Brain microvascular endothelial cell (primary cell): ENCODE measurements around the gene TMIGD2.
A peak's percentile ranks its signal among the peaks of the same experiment; 100 is the strongest.
"Not testable (repeated sequence)": the region's sequence is repeated elsewhere in the genome, so short reads cannot be mapped to it uniquely, and the experiment has no call there.

ENCODE experiments used
- DNase-seq: peaks from one replicate; pipeline ENCODE4 v3.0.0-alpha.2; 2020
- H3K27ac ChIP-seq: fragments of 250-450 bp; sonication (Bioruptor Pico); 2 replicates; pipeline ENCODE4 v1.5.1; 2020; ENCODE audit warnings: mild to moderate bottlenecking, moderate library complexity
- H3K27me3 ChIP-seq: fragments of 250-450 bp; sonication (Bioruptor Pico); replicated peaks from 2 replicates; pipeline ENCODE4 v1.5.1; 2020; ENCODE audit warnings: mild to moderate bottlenecking
- H3K36me3 ChIP-seq: fragments of 250-450 bp; sonication (Bioruptor Pico); replicated peaks from 2 replicates; pipeline ENCODE4 v1.5.1; 2020; ENCODE audit warnings: mild to moderate bottlenecking
- H3K4me3 ChIP-seq: 2 replicates; pipeline ENCODE4 v1.5.1; 2011; ENCODE audit warnings: low read depth, mild to moderate bottlenecking, control low read depth, low read length, moderate library complexity
- CTCF ChIP-seq: IDR thresholded peaks from 2 replicates; pipeline ENCODE4 v1.5.1; 2011; ENCODE audit warnings: low read depth, mild to moderate bottlenecking, moderate library complexity, low read length, control low read depth, inconsistent platforms; ENCODE audit errors: missing control alignments
- in situ Hi-C: cut with HindIII; loops from 2 replicates; pipeline ENCODE4 v1.10.0; 2017; ENCODE audit warnings: low sequenced_read_pairs, low pct_ligation_motif_present

Gene TMIGD2

GRCh38 chr19:4260613-4261191, 41.5 kb downstream of the TMIGD2 start:
- in situ Hi-C loops, result no loop called here
- no peak for DNase-seq
- Histone ChIP-seq H3K4me3 (no peak overlapping the region), H3K27me3 (no peaks in the 10 kb centered on the region), H3K27ac (no peak overlapping the region), H3K36me3 (peaks cover 20% of the 10 kb centered on the region)
- no peak for TF ChIP-seq CTCF

- H3K27me3 ChIP-seq, result no peaks in the 10 kb centered on the region
- no peak overlapping the region for H3K27ac ChIP-seq
- in situ Hi-C loops, result no loop called here
- no peak for TF ChIP-seq CTCF
- H3K4me3 ChIP-seq, result no peak overlapping the region
- DNase-seq, result no peak
- peaks cover 26% of the 10 kb centered on the region for H3K36me3 ChIP-seq
Measured at GRCh38 chr19:4258181-4258580, 44.0 kb downstream of the TMIGD2 start.

- no peak overlapping the region for H3K27ac ChIP-seq
- in situ Hi-C loops, result no loop called here
- no peak for TF ChIP-seq CTCF
- DNase-seq, result no peak
- peaks cover 25% of the 10 kb centered on the region for H3K36me3 ChIP-seq
- no peak overlapping the region for H3K4me3 ChIP-seq
- H3K27me3 ChIP-seq, result no peaks in the 10 kb centered on the region
Measured at GRCh38 chr19:4257025-4257424, 45.2 kb downstream of the TMIGD2 start.

- Histone ChIP-seq H3K4me3 (no peak overlapping the region), H3K36me3 (peaks cover 27% of the 10 kb centered on the region), H3K27ac (no peak overlapping the region), H3K27me3 (no peaks in the 10 kb centered on the region)
- peak; percentile 43 for TF ChIP-seq CTCF
- in situ Hi-C loops, result no loop called here
- DNase-seq, result no peak
Measured at GRCh38 chr19:4256563-4256962, 45.6 kb downstream of the TMIGD2 start.

GRCh38 chr19:4246767-4247593, 55.2 kb downstream of the TMIGD2 start, which contains the start of gene YJU2:
Gene YJU2 (plus strand): TSS chr19:4247080. CDS start chr19:4247147, 67 bp downstream.
- H3K27me3 ChIP-seq, result no peaks in the 10 kb centered on the region
- peak within 1 kb of the TSS; percentile 96 for H3K27ac ChIP-seq
- peaks cover 15% of the 10 kb centered on the region for H3K36me3 ChIP-seq
- TF ChIP-seq CTCF, result peak; percentile 73
- peak within 1 kb of the TSS; percentile 91 for H3K4me3 ChIP-seq
- in situ Hi-C loops, result no loop called here
- peak; percentile 99 for DNase-seq

- H3K4me3 ChIP-seq, H3K27ac ChIP-seq, in situ Hi-C loops, H3K27me3 ChIP-seq, DNase-seq: not testable (repeated sequence)
- peaks cover 10% of the 10 kb centered on the region for H3K36me3 ChIP-seq
Measured at GRCh38 chr19:4245938-4246337, 56.3 kb downstream of the TMIGD2 start.
